B cell (primary cell): ENCODE measurements around the gene UBXN7. TPM values are rescaled to one million over a fixed set of nuclear protein-coding genes. Genes with fewer than 3 reads are reported as not detected.
"Not testable (repeated sequence)": the region's sequence is repeated elsewhere in the genome, so short reads cannot be mapped to it uniquely, and the experiment has no call there.

Experiments
- ATAC-seq: fragments of 200-7000 bp; cut with Tn5 transposase; one replicate; pipeline ENCODE4 v1.10.0; 2021; ENCODE audit warnings: low read depth, mild to moderate bottlenecking, moderate number of reproducible peaks, moderate library complexity
- CTCF ChIA-PET: fragments of 350-600 bp; sonication (Branson Sonifier 250); formaldehyde crosslinking; loops from one replicate; lab custom pipeline; 2021; ENCODE audit warnings: antibody characterized with exemption, inconsistent platforms; lab: Charles Lee
- POLR2A ChIA-PET: fragments of 350-600 bp; sonication (Branson Sonifier 250); formaldehyde crosslinking; loops from one replicate; lab custom pipeline; 2021; ENCODE audit warnings: antibody characterized with exemption; lab: Charles Lee
- DNase-seq: peaks from one replicate; pipeline ENCODE4 v3.0.0; 2013
- H2AFZ ChIP-seq: 2 replicates; pipeline ENCODE4 v1.6.1; 2012; ENCODE audit warnings: mild to moderate bottlenecking, low read depth, low read length; ENCODE audit not compliant: insufficient read depth, poor library complexity, severe bottlenecking
- H3K27ac ChIP-seq, 2 donors: 1 replicate in 1 of 2; 2 replicates in 1 of 2; pipeline ENCODE4 v1.5.1; 2012 to 2013; ENCODE audit warnings: low read length in 2 of 2, mild to moderate bottlenecking in 2 of 2, moderate library complexity in 1 of 2
- H3K27me3 ChIP-seq, 4 experiments: fragments of 200-600 bp in 1 of 4; sonication (generic) in 1 of 4; replicated peaks in 1 of 4; 1 replicate in 2 of 4; 2 replicates in 2 of 4; pipeline versions ENCODE4 v1.6.1 to v1.7.0; 2013 to 2016; ENCODE audit warnings: low read length in 3 of 4, mild to moderate bottlenecking in 2 of 4, mixed read lengths in 1 of 4, moderate library complexity in 1 of 4; ENCODE audit not compliant: insufficient read depth in 4 of 4, control insufficient read depth in 3 of 4; ENCODE audit errors: control extremely low read depth in 1 of 4
- H3K36me3 ChIP-seq, 2 experiments: replicated peaks in 1 of 2; 1 replicate in 1 of 2; 2 replicates in 1 of 2; pipeline versions ENCODE4 v1.6.1 to v1.7.1; 2013; ENCODE audit warnings: low read length in 1 of 2; ENCODE audit not compliant: insufficient read depth in 2 of 2, control insufficient read depth in 1 of 2; ENCODE audit errors: control extremely low read depth in 1 of 2, extremely low read depth in 1 of 2
- H3K4me1 ChIP-seq, 2 donors: fragments of 200-600 bp in 1 of 2; sonication (generic) in 1 of 2; 1 replicate in 1 of 2; 2 replicates in 1 of 2; pipeline versions ENCODE4 v1.5.1 to v1.6.1; 2013 to 2017; ENCODE audit warnings: low read length in 2 of 2; ENCODE audit not compliant: control insufficient read depth in 2 of 2, insufficient read depth in 2 of 2
- H3K4me2 ChIP-seq: replicated peaks from 2 replicates; pipeline ENCODE3; 2012; ENCODE audit warnings: mild to moderate bottlenecking, low read depth, low read length; ENCODE audit not compliant: poor library complexity, severe bottlenecking
- H3K4me3 ChIP-seq, 5 experiments: fragments of 200-600 bp in 1 of 5; sonication (generic) in 1 of 5; 1 replicate in 3 of 5; 2 replicates in 2 of 5; pipeline versions ENCODE4 v1.5.1 to v1.7.0; 2011 to 2016; ENCODE audit warnings: low read length in 4 of 5, mild to moderate bottlenecking in 4 of 5, low read depth in 2 of 5, control low read depth in 1 of 5, moderate library complexity in 1 of 5; ENCODE audit not compliant: insufficient read depth in 1 of 5; ENCODE audit errors: control extremely low read depth in 1 of 5, extremely low read depth in 1 of 5
- H3K79me2 ChIP-seq: fragments of 200-600 bp; sonication (generic); one replicate; pipeline ENCODE4 v1.6.0; 2016; ENCODE audit warnings: low read length; ENCODE audit not compliant: control insufficient read depth, insufficient read depth
- H3K9ac ChIP-seq: fragments of 200-600 bp; sonication (generic); 2 replicates; pipeline ENCODE4 v1.6.1; 2017; ENCODE audit warnings: mild to moderate bottlenecking, low read length, moderate library complexity
- H3K9me3 ChIP-seq, 3 donors: one replicate each; pipeline versions ENCODE4 v1.6.1 to v1.7.1; 2013; ENCODE audit warnings: low read length in 2 of 3; ENCODE audit not compliant: control insufficient read depth in 2 of 3, insufficient read depth in 1 of 3; ENCODE audit errors: control extremely low read depth in 1 of 3
- H4K20me1 ChIP-seq: 2 replicates; pipeline ENCODE4 v1.6.0; 2012; ENCODE audit warnings: mild to moderate bottlenecking, low read length; ENCODE audit not compliant: insufficient read depth, control insufficient read depth, poor library complexity, severe bottlenecking
- H3K27ac Mint-ChIP-seq: one replicate; pipeline ENCODE4 v1.8.0; 2021; ENCODE audit warnings: mixed read lengths
- H3K27me3 Mint-ChIP-seq: one replicate; pipeline ENCODE4 v1.8.0; 2021; ENCODE audit warnings: mixed read lengths
- H3K4me1 Mint-ChIP-seq: one replicate; pipeline ENCODE4 v1.8.0; 2021; ENCODE audit warnings: mixed read lengths
- H3K4me3 Mint-ChIP-seq: one replicate; pipeline ENCODE4 v1.8.0; 2021; ENCODE audit warnings: mixed read lengths
- H3K9me3 Mint-ChIP-seq: one replicate; pipeline ENCODE4 v1.8.0; 2022; ENCODE audit warnings: mixed read lengths; ENCODE audit not compliant: insufficient read depth
- CTCF ChIP-seq: fragments of 200-600 bp; IDR thresholded peaks from one replicate; pipeline ENCODE4 v1.8.0; 2022; ENCODE audit warnings: antibody characterized with exemption, mild to moderate bottlenecking
- EZH2 ChIP-seq: IDR thresholded peaks from 2 replicates; pipeline ENCODE4 v1.6.1; 2012; ENCODE audit warnings: borderline replicate concordance, low read depth, mild to moderate bottlenecking, moderate library complexity, low read length; ENCODE audit not compliant: insufficient read depth, poor library complexity, severe bottlenecking
- WGBS: methylation state at CpG from one replicate; pipeline ENCODE4 v1.1.5; 2013; ENCODE audit warnings: missing lambda C conversion rate; ENCODE audit not compliant: insufficient coverage; 5-methylcytosine and 5-hydroxymethylcytosine counted together
- intact Hi-C: fragments of 100-400 bp; cut with micrococcal nuclease; formaldehyde crosslinking; loops from one replicate; pipeline ENCODE4 v1.10.0; 2022
- polyA plus RNA-seq: library from polyadenylated mRNA; depleted of rRNA; stranded (reverse); fragments of >200 nt; gene quantifications from 2 replicates; pipeline ENCODE4 v1.2.3, GENCODE V29; 2012
- total RNA-seq, 2 donors: library from RNA; stranded (reverse); fragments of 120-200 nt in 1 of 2; gene quantifications; 1 replicate in 1 of 2; 2 replicates in 1 of 2; pipeline versions ENCODE4 v1.2.3 to v1.2.4, GENCODE V29; 2013 to 2022

UBXN7 gene
- total and polyA plus RNA-seq, 2 donors (not counting 1 experiment from before 2014, with no cell fraction given): 7.4 to 107 TPM

GRCh38 chr3:196388956-196389355, 43.3 kb downstream of the UBXN7 start:
- CTCF ChIA-PET: interaction anchor here (0.6 to 1.4 kb wide), 2 partner anchors 11 to 19 kb away, joined by 3 to 4 read pairs; no protein-coding TSS in a partner anchor
- Histone ChIP-seq H4K20me1 (peaks cover 18% of the 10 kb centered on the region), H3K27me3 (no peaks in the 10 kb centered on the region), H3K36me3 (peaks cover 13 to 47% of the 10 kb centered on the region in 2 experiments), H3K9me3 (peaks cover 0 to 7% (median 0%) of the 10 kb centered on the region in 3 donors), H3K4me2 (no peak overlapping the region), H3K79me2 (peaks cover 28% of the 10 kb centered on the region), H3K4me1 (no peaks in the 10 kb centered on the region), H3K27ac (no peak overlapping the region), H3K4me3 (no peak overlapping the region), H3K9ac (no peak overlapping the region), H2AFZ (no peak overlapping the region)
- WGBS: 100% methylated on average over 1 of the region's 3 CpGs
- no peak for DNase-seq
- H3K4me3 Mint-ChIP-seq: no peak overlapping the region
- H3K27ac Mint-ChIP-seq: no peak overlapping the region
- peaks cover 7% of the 10 kb centered on the region for H3K4me1 Mint-ChIP-seq
- intact Hi-C loops: no loop called here
- ATAC-seq: no peak
- H3K27me3 Mint-ChIP-seq: no peaks in the 10 kb centered on the region
- no peak for TF ChIP-seq CTCF
- no peak for TF ChIP-seq EZH2
- peaks cover 2% of the 10 kb centered on the region for H3K9me3 Mint-ChIP-seq
- POLR2A ChIA-PET: no interaction called here

- no CpG with 5 or more reads among the region's 2 CpGs for WGBS
- H2AFZ ChIP-seq, H3K27ac ChIP-seq, H3K27ac Mint-ChIP-seq, ATAC-seq, DNase-seq, POLR2A ChIA-PET, H3K4me3 Mint-ChIP-seq, intact Hi-C loops, H3K4me2 ChIP-seq, H3K9ac ChIP-seq, H3K9me3 ChIP-seq, H3K4me1 ChIP-seq, H3K27me3 Mint-ChIP-seq, H3K9me3 Mint-ChIP-seq, CTCF ChIA-PET, H3K4me3 ChIP-seq, H3K27me3 ChIP-seq: not testable (repeated sequence)
- Histone ChIP-seq H4K20me1 (peaks cover 18% of the 10 kb centered on the region), H3K36me3 (peaks cover 13 to 40% of the 10 kb centered on the region in 2 experiments), H3K79me2 (peaks cover 28% of the 10 kb centered on the region)
- H3K4me1 Mint-ChIP-seq: peaks cover 16% of the 10 kb centered on the region
These were observed 44.3 kb downstream of the UBXN7 start for GRCh38 chr3:196387941-196388340.

GRCh38 chr3:196386797-196387196, 45.4 kb downstream of the UBXN7 start:
- H3K9me3 ChIP-seq, H3K27me3 ChIP-seq, H3K27me3 Mint-ChIP-seq, H3K4me3 ChIP-seq, H3K27ac ChIP-seq, H3K27ac Mint-ChIP-seq, CTCF ChIA-PET, DNase-seq, H2AFZ ChIP-seq, intact Hi-C loops, H3K9me3 Mint-ChIP-seq, ATAC-seq, H3K4me1 ChIP-seq, H3K4me2 ChIP-seq, H3K4me3 Mint-ChIP-seq, H3K9ac ChIP-seq: not testable (repeated sequence)
- Histone ChIP-seq H3K79me2 (peaks cover 28% of the 10 kb centered on the region), H4K20me1 (peaks cover 18% of the 10 kb centered on the region), H3K36me3 (peaks cover 10 to 31% of the 10 kb centered on the region in 2 experiments)
- WGBS: 80% methylated on average over 1 of the region's 3 CpGs
- POLR2A ChIA-PET: interaction anchor here (0.6 kb wide), 1 partner anchor 10 kb away, joined by 5 read pairs; no protein-coding TSS in a partner anchor
- H3K4me1 Mint-ChIP-seq: peaks cover 16% of the 10 kb centered on the region
